ENCODE data around the gene ABCC6.
"Not testable (repeated sequence)": the region's sequence is repeated elsewhere in the genome, so short reads cannot be mapped to it uniquely, and the experiment has no call there.

Gene ABCC6

GRCh38 chr16:16188827-16189226 lies 34.5 kb downstream of the ABCC6 start:
- DNase-seq = no peak

DNA sequence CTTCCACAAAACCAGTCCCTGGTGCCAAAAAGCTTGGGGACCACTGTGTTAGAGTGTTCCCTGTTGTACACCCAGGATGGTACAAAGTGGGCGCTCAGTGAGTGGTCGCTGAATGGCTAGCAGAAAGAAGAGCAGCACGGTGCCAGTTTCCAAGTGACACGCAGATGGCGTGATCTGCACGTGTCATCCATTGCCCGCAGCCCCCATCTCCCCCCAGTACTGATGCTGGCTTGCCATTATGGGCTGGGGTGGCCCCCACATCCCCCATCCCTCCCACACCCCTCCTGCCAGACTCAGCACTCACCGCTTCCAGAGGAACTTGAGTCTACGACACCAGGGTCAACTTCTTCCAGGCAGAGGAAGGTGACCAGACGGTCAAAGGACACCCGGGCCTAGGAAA lies 36.5 kb downstream of the ABCC6 start:
- DNase-seq = no peak

DNA sequence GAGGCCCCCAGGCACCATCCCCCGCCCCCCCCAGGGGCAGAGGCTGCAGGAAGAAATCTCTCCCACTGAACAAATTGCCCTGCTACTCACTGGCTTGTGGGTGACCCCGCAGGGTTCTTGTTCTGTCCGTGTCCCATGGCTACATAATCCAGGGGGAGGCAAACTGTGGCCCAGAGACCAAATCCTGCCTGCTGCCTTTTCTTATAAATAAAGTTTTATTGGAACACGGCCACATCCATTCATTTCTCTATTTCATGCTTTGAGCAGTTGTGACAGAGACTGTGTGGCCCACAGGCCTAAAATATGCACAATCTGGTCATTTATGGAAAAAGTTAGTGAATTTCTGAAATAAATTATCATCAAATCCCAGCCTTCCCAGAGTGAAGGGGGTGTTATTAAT lies 38.2 kb downstream of the ABCC6 start:
- no peak for DNase-seq

- no peak for DNase-seq
Measured at GRCh38 chr16:16184594-16184993, 38.7 kb downstream of the ABCC6 start.

DNA sequence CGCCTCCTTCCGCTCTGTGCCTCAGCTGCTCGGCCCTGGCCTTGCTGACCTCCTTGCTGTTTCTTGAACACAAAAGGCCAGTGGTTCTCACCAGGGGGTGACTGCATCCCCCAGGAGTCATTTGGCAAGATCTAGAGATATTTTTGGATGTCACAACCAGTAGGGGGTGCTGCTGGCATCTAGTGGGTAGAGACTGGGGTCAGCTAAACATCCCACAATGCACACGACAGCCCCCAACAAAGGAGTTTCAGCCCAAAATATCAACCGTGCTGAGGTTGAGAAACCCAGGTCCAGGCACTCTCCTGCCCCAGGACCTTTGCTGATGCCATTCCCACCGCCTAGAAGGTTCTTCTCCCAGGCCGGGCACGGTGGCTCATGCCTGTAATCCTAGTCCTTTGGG lies 39.7 kb downstream of the ABCC6 start:
- DNase-seq = no peak

DNA sequence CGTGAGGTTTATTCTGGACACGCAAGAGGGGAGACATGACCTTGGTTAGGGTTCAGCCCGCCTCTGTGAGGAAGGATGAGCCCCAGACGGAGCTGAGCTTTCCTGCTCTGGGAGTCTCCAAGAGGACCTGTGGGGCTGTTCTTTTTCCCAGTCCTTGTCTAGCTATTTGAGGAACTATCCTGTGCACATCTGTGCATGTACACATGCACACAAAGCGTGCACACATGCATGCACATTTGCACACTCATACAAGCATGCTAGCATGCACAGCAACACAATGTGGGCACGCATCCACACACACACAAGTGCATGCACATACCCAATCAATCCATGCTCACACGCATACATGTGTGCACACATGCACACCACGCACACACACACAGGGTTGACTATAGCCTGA lies 40.4 kb downstream of the ABCC6 start:
- DNase-seq = no peak

- not testable (repeated sequence) for DNase-seq
Measured at GRCh38 chr16:16181748-16182147, 41.5 kb downstream of the ABCC6 start.

GRCh38 chr16:16178455-16179162 lies 44.7 kb downstream of the ABCC6 start:
- no peak for DNase-seq

- DNase-seq = no peak
Measured at GRCh38 chr16:16176328-16176727, 47.0 kb downstream of the ABCC6 start.

DNA sequence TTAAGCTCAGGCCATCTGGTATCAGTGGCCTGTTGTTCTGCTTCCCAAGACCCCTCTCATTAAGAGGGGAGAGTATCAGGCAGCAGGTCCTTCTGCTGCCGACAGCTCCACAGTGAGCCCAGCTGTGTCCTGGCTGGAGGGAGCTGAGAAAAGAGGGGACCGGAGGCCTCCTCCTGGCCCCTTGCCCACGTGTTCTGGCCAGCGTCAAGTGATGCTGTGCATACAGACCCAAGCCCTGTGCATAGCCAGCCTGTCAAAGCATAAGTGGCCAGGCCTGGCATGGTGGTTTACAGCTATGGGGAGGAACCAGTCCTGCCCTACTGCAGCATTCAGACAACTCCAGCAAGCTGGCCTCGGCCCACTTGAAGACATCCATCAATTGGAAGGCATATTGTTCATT lies 48.0 kb downstream of the ABCC6 start:
- no peak for DNase-seq

- no peak for DNase-seq
Measured at GRCh38 chr16:16172991-16173390, 50.3 kb downstream of the ABCC6 start.

DNA sequence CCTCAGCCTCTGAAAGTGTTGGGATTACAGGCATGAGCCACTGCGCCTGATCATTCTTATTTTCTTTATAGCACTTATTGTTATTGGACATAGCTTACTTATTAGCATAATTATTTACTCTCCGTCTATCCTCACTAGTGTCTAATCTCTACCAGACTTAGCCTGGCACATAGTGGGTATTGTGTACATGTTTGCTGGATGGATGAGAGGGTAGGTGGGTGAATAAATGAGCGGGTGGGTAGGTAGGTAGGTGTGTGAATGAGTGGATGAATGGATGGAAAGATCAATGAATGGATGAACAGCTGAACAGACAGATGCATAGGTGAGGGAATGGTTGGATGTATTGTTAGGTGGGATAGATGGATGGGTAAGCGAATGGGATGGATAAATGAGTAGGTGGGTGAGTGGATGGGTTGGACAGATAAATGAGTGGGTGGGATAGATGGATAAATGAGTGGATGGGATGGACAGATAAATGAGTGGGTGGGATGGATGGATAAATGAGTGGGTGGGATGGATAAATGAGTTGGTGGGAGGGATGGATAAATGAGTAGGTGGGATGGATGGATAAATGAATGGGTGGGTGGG lies 51.9 kb downstream of the ABCC6 start:
- no peak for DNase-seq

DNA sequence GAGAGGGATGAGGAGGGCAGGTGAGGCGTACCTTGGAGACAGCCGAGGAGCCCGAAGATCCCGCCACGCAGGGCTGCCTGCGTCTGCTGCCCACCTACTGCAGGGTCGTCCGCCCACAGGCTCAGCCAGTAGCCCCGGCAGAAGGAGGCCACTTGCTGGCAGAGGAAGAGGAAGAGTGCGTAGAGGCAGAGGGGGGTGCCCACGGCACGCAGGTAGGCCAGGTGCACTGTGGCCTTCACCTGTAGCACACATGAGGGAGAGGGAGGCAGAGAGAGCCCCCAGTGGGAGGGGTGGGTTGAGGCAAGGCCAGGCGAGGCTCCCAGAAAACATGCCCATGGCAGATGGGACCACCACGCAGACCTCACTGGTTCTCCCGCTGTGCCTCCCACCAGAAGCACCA lies 53.7 kb downstream of the ABCC6 start:
- no peak for DNase-seq

DNA sequence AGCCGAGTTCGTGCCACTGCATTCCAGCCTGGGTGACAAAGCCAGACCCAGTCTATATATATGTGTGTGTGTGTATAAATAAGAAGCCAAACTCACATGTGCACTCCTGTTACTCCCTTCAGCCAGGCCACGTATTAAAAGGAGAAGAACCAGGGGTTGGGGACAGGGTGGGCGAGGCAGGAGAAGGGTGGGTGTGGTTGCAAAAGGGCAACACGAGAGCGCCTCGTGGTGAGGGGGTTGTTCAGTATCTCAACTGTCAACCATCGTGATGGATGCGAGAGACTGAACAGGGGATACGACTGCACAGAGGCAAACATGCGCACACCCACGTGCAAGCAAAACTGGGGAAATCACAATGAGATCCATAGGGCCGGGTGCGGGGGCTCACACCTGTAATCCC lies 54.9 kb downstream of the ABCC6 start:
- no peak for DNase-seq

DNA sequence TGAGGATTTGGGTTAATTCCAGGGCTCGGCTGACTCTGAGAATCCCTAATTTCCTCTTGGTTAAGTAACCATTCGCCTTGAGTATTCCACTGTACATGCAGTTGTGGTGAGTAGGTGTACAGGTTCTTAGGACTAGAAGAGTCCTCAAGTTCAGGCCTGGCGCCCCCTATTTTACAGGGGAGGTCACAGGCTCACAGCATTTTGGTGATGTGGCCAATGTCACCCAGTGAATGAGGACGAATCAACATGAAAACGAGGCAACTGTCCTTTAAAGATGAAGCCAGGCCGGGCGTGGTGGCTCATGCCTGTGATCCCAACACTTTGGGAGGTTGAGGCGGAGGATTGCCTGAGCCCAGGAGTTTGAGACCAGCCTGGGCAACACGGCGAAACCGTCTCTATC lies 55.4 kb downstream of the ABCC6 start:
- no peak for DNase-seq

DNA sequence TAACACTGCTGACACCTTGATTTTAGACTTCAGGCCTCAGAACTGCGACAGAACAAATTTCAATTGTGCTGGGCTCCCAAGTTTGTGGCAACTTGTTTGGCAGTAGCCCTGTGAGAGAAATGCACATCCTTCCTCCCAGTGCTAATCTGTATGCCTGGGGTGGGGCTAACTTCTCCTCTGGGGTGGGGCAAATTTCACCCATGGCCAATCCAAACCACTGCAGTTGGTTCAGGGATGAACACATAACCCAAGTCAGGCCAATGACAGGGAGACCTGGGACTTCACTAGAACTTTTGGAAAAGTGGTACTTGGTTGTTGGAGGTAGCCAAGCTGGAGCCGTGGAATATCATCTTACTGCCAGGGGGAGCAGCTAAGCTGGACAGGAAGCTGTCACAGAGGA lies 56.3 kb downstream of the ABCC6 start:
- DNase-seq = no peak

DNA sequence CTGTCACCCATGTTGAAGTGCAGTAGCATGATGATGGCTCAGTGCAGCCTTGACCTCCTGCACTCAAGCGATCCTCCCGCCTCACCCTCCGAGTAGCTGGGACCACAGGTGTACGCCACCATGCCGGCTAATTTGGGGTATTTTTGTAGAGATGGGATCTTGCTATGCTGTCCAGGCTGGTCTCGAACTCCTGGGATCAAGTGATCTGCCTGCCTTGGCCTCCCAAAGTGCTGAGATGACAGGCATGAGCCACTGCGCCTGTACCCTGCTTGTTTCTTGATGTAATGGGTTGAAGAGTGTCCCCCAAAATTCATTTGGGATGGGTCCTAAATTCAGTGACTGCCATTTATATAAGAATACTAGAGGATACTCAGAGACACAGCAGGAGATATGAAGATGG lies 57.2 kb downstream of the ABCC6 start:
- DNase-seq = no peak

- no peak for DNase-seq
Measured at GRCh38 chr16:16164243-16164642, 59.1 kb downstream of the ABCC6 start.

- no peak for DNase-seq
Measured at GRCh38 chr16:16163571-16163970, 59.7 kb downstream of the ABCC6 start.

DNA sequence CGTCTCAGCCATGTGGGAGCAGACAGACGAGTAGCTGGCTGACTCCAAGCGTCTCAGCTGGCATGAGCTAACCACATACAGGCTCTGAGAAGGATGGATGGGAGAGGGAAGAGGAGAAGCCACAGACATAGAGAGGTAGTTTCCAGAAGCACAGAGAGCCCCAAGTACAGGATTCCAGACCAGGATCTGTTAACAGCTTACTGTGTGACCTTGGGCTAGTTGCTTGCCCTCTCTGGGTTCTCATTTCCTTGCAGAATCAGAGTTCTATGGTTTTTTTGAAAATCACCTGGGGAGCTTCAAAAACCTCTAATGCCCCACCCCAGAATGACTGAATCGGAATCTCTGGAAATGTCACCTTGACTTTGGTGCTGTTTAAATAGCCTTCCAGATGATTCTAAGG lies 60.2 kb downstream of the ABCC6 start:
- no peak for DNase-seq

- no peak for DNase-seq
Measured at GRCh38 chr16:16162591-16162990, 60.7 kb downstream of the ABCC6 start.

DNA sequence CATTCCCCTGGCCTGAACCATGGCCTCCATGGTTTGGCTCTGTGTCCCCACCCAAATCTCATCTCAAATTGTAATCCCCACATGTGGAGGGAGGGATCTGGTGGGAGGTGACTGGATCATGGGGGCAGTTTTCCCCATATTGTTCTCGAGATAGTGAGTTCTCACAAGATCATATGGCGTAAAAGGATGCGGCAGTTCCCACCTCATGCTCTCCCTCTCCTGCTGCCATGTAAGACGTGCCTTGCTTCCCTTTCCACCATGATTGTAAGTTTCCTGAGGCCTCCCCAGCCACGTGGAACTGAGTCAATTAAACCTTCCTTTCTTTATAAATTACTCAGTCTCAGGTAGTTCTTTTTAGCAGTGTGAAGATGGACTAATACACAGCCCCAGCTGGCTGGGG lies 61.5 kb downstream of the ABCC6 start:
- DNase-seq = not testable (repeated sequence)

DNA sequence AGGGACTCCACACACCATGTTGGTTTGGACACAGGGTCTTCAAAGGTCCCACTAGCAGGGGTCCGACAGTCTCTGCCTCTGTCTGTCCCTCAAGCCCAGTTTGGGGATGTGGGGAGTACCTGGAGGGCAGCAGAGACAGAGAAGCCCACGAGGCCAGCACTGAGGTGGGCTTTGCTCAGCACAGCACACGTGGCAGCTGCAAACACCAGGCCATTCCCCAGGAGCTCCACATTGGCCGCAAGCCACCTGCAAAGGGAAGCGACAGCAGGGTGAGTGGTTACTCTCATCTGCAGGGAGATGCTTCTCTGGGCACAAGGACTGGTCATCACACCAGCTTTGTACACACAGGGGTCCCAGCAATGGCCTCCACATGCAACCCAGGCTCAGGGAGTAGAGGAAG lies 62.0 kb downstream of the ABCC6 start:
- DNase-seq = no peak

DNA sequence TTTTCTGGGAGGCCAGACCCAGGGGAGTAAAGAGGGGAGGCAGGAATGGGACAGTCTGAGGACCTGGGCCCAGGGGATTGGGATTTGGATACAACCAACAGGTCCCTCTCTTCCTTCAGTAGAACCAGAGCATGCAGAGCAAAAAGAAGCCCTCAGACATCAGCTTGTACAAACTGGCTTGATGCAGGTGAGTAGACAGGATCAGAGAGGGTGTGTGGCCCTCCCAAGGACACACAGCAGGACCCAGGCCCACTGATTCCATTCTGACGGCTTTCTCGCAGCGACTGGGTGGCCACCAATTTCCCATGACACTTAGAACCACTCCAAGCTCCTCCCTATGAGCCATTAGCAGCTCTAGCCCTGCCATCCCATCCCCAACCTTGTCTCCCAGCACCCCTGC lies 63.6 kb downstream of the ABCC6 start:
- DNase-seq = no peak

DNA sequence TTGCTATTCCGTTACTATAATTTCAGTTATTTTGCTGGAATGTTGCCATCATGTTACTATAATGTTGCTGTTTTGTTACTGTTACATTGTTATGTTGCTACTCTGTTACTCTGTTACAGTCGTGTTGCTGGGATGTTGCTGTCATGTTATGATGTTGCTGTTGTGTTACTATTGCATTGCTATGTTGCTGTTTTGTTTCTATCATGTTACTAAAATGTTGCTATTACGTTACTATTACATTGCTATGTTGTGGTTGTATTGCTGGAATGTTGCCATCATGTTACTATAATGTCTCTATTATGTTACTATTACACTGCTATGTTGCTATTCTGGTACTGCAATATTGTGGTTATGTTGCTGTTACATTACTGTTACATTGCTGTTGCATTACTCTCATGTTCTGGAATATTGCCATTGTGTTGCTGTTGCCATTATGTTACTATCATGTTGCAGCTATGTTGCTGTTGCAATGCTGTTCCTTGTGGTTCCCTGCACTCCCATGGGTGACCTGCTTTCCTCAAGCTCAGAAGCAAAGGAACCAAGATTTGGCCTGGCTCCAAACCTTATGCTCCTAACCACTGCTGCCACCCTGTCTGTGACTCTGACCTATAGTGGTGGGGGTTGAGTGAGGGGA lies 64.4 kb downstream of the ABCC6 start:
- DNase-seq = no peak
